ENCODE measurements around the gene NPIPA8. TPM values are rescaled to one million over a fixed set of nuclear protein-coding genes. Genes with fewer than 3 reads are reported as not detected.
"Not testable (repeated sequence)": the region's sequence is repeated elsewhere in the genome, so short reads cannot be mapped to it uniquely, and the experiment has no call there.

Gene NPIPA8
- total RNA-seq (2014; rRNA removed; shearing (Covaris generic); ENCODE audit: low replicate concordance), result 0.20 and 0.23 TPM in 2 replicates

- in situ Hi-C loops (cut with HindIII; ENCODE audit: low pct_unique_long_range_greater_than_20kb, low sequenced_read_pairs), result not testable (repeated sequence)
Observed at GRCh38 chr16:18336636-18337035, at the start of gene NPIPA8. Gene NPIPA8 (minus strand): TSS chr16:18336736. CDS start chr16:18332662, 4,074 bp downstream.

GRCh38 chr16:18385285-18385684, 48.7 kb upstream of the NPIPA8 start:
- DNase-seq (ENCODE audit: low read depth); in situ Hi-C loops (cut with HindIII; ENCODE audit: low pct_unique_long_range_greater_than_20kb, low sequenced_read_pairs): not testable (repeated sequence)

More at GRCh38 chr16:18336636-18337035, at the start of gene NPIPA8:
- not testable (repeated sequence) for DNase-seq (ENCODE audit: low read depth)

GRCh38 chr16:18384869-18385268, 48.3 kb upstream of the NPIPA8 start:
- in situ Hi-C loops (cut with HindIII; ENCODE audit: low pct_unique_long_range_greater_than_20kb, low sequenced_read_pairs); DNase-seq (ENCODE audit: low read depth): not testable (repeated sequence)

GRCh38 chr16:18384098-18384636, 47.6 kb upstream of the NPIPA8 start:
- in situ Hi-C loops (cut with HindIII; ENCODE audit: low pct_unique_long_range_greater_than_20kb, low sequenced_read_pairs); DNase-seq (ENCODE audit: low read depth): not testable (repeated sequence)

GRCh38 chr16:18382696-18383095, 46.2 kb upstream of the NPIPA8 start:
- DNase-seq (ENCODE audit: low read depth); in situ Hi-C loops (cut with HindIII; ENCODE audit: low pct_unique_long_range_greater_than_20kb, low sequenced_read_pairs): not testable (repeated sequence)

- in situ Hi-C loops (cut with HindIII; ENCODE audit: low pct_unique_long_range_greater_than_20kb, low sequenced_read_pairs); DNase-seq (ENCODE audit: low read depth): not testable (repeated sequence)
Observed at GRCh38 chr16:18347742-18348141, 11.2 kb upstream of the NPIPA8 start.

- DNase-seq (ENCODE audit: low read depth); in situ Hi-C loops (cut with HindIII; ENCODE audit: low pct_unique_long_range_greater_than_20kb, low sequenced_read_pairs): not testable (repeated sequence)
Observed at GRCh38 chr16:18346993-18347392, 10.5 kb upstream of the NPIPA8 start.

- in situ Hi-C loops (cut with HindIII; ENCODE audit: low pct_unique_long_range_greater_than_20kb, low sequenced_read_pairs); DNase-seq (ENCODE audit: low read depth): not testable (repeated sequence)
Observed at GRCh38 chr16:18344634-18345033, 8.1 kb upstream of the NPIPA8 start.

- in situ Hi-C loops (cut with HindIII; ENCODE audit: low pct_unique_long_range_greater_than_20kb, low sequenced_read_pairs); DNase-seq (ENCODE audit: low read depth): not testable (repeated sequence)
Observed at GRCh38 chr16:18341986-18342385, 5.5 kb upstream of the NPIPA8 start.

GRCh38 chr16:18341417-18341960, 5.0 kb upstream of the NPIPA8 start:
- in situ Hi-C loops (cut with HindIII; ENCODE audit: low pct_unique_long_range_greater_than_20kb, low sequenced_read_pairs); DNase-seq (ENCODE audit: low read depth): not testable (repeated sequence)

GRCh38 chr16:18339210-18339609, 2.7 kb upstream of the NPIPA8 start:
- DNase-seq (ENCODE audit: low read depth); in situ Hi-C loops (cut with HindIII; ENCODE audit: low pct_unique_long_range_greater_than_20kb, low sequenced_read_pairs): not testable (repeated sequence)

GRCh38 chr16:18311811-18312210, 24.7 kb downstream of the NPIPA8 start:
- in situ Hi-C loops (cut with HindIII; ENCODE audit: low pct_unique_long_range_greater_than_20kb, low sequenced_read_pairs); DNase-seq (ENCODE audit: low read depth): not testable (repeated sequence)

GRCh38 chr16:18309159-18309558, 27.4 kb downstream of the NPIPA8 start:
- in situ Hi-C loops (cut with HindIII; ENCODE audit: low pct_unique_long_range_greater_than_20kb, low sequenced_read_pairs); DNase-seq (ENCODE audit: low read depth): not testable (repeated sequence)

- in situ Hi-C loops (cut with HindIII; ENCODE audit: low pct_unique_long_range_greater_than_20kb, low sequenced_read_pairs); DNase-seq (ENCODE audit: low read depth): not testable (repeated sequence)
Observed at GRCh38 chr16:18307241-18307640, 29.3 kb downstream of the NPIPA8 start.

- DNase-seq (ENCODE audit: low read depth); in situ Hi-C loops (cut with HindIII; ENCODE audit: low pct_unique_long_range_greater_than_20kb, low sequenced_read_pairs): not testable (repeated sequence)
Observed at GRCh38 chr16:18306066-18306465, 30.5 kb downstream of the NPIPA8 start.

GRCh38 chr16:18303059-18303706, 33.4 kb downstream of the NPIPA8 start:
- in situ Hi-C loops (cut with HindIII; ENCODE audit: low pct_unique_long_range_greater_than_20kb, low sequenced_read_pairs); DNase-seq (ENCODE audit: low read depth): not testable (repeated sequence)

- in situ Hi-C loops (cut with HindIII; ENCODE audit: low pct_unique_long_range_greater_than_20kb, low sequenced_read_pairs); DNase-seq (ENCODE audit: low read depth): not testable (repeated sequence)
Observed at GRCh38 chr16:18297714-18298113, 38.8 kb downstream of the NPIPA8 start.

- in situ Hi-C loops (cut with HindIII; ENCODE audit: low pct_unique_long_range_greater_than_20kb, low sequenced_read_pairs); DNase-seq (ENCODE audit: low read depth): not testable (repeated sequence)
Observed at GRCh38 chr16:18296931-18297330, 39.6 kb downstream of the NPIPA8 start.

- in situ Hi-C loops (cut with HindIII; ENCODE audit: low pct_unique_long_range_greater_than_20kb, low sequenced_read_pairs); DNase-seq (ENCODE audit: low read depth): not testable (repeated sequence)
Observed at GRCh38 chr16:18294371-18294770, 42.2 kb downstream of the NPIPA8 start.
